Adrenal gland (tissue), 5 donors: Measurements from ENCODE around the gene CLEC16A.

Experiments used
- POLR2A ChIP-seq, 2 donors: fragments of 450-650 bp; IDR thresholded peaks; one replicate each; pipeline ENCODE4 v1.6.1; 2017; ENCODE audit warnings: antibody characterized with exemption in 2 of 2, mild to moderate bottlenecking in 2 of 2, moderate library complexity in 1 of 2
- TF ChIP-seq, protein P1 (sequence below), 6 experiments: fragments of 450-650 bp in 4 of 6; fragments of 200-600 bp in 2 of 6; sonication (generic) in 1 of 6; IDR thresholded peaks; 1 replicate in 5 of 6; 2 replicates in 1 of 6; pipeline versions ENCODE4 v1.5.1 to v1.8.0; 2016 to 2021; ENCODE audit warnings: antibody characterized with exemption in 6 of 6, mild to moderate bottlenecking in 2 of 6, moderate library complexity in 1 of 6
- donor health status: DM: no; HTN: no; CAD: no.

DNA sequence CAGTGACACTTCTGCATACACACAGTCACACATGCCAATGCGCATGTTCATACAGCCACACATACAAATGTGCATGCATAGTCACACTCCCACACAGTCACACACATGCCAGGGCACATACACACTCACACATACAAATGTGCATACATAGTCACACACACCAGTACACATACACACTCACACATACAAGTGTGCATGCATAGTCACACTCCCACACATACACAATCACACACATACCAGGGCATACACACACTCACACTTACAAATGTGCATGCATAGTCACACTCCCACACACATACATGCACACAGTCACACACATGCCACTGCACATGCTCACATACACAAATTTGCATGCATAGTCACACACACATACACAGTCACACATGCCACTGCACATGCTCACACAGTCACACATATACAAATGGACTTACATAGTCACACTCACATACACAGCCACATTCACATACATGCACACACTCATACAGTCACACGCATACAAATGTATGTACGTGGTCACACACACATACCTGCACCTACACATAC lies 227.5 kb downstream of the CLEC16A start:
- TF ChIP-seq, protein P1, sequence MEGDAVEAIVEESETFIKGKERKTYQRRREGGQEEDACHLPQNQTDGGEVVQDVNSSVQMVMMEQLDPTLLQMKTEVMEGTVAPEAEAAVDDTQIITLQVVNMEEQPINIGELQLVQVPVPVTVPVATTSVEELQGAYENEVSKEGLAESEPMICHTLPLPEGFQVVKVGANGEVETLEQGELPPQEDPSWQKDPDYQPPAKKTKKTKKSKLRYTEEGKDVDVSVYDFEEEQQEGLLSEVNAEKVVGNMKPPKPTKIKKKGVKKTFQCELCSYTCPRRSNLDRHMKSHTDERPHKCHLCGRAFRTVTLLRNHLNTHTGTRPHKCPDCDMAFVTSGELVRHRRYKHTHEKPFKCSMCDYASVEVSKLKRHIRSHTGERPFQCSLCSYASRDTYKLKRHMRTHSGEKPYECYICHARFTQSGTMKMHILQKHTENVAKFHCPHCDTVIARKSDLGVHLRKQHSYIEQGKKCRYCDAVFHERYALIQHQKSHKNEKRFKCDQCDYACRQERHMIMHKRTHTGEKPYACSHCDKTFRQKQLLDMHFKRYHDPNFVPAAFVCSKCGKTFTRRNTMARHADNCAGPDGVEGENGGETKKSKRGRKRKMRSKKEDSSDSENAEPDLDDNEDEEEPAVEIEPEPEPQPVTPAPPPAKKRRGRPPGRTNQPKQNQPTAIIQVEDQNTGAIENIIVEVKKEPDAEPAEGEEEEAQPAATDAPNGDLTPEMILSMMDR (IDR thresholded peaks at IDR 0.05): no peak
- TF ChIP-seq POLR2A (IDR thresholded peaks at IDR 0.05): no peak
